GM18505 (cell line): ENCODE data around the gene MAP1S.
A peak's percentile ranks its signal among the peaks of the same experiment; 100 is the strongest.

Experiments used
- ATAC-seq: cut with Tn5 transposase; IDR thresholded peaks from one replicate; pipeline ENCODE4 v1.9.1; 2021; ENCODE audit not compliant: unreplicated experiment
- POLR2A ChIP-seq: IDR thresholded peaks from 4 replicates; pipeline ENCODE4 v1.6.1; 2011; ENCODE audit warnings: borderline replicate concordance; ENCODE audit not compliant: insufficient read depth, insufficient read length; ENCODE audit errors: extremely low read depth

MAP1S gene, protein sequence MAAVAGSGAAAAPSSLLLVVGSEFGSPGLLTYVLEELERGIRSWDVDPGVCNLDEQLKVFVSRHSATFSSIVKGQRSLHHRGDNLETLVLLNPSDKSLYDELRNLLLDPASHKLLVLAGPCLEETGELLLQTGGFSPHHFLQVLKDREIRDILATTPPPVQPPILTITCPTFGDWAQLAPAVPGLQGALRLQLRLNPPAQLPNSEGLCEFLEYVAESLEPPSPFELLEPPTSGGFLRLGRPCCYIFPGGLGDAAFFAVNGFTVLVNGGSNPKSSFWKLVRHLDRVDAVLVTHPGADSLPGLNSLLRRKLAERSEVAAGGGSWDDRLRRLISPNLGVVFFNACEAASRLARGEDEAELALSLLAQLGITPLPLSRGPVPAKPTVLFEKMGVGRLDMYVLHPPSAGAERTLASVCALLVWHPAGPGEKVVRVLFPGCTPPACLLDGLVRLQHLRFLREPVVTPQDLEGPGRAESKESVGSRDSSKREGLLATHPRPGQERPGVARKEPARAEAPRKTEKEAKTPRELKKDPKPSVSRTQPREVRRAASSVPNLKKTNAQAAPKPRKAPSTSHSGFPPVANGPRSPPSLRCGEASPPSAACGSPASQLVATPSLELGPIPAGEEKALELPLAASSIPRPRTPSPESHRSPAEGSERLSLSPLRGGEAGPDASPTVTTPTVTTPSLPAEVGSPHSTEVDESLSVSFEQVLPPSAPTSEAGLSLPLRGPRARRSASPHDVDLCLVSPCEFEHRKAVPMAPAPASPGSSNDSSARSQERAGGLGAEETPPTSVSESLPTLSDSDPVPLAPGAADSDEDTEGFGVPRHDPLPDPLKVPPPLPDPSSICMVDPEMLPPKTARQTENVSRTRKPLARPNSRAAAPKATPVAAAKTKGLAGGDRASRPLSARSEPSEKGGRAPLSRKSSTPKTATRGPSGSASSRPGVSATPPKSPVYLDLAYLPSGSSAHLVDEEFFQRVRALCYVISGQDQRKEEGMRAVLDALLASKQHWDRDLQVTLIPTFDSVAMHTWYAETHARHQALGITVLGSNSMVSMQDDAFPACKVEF

DNA sequence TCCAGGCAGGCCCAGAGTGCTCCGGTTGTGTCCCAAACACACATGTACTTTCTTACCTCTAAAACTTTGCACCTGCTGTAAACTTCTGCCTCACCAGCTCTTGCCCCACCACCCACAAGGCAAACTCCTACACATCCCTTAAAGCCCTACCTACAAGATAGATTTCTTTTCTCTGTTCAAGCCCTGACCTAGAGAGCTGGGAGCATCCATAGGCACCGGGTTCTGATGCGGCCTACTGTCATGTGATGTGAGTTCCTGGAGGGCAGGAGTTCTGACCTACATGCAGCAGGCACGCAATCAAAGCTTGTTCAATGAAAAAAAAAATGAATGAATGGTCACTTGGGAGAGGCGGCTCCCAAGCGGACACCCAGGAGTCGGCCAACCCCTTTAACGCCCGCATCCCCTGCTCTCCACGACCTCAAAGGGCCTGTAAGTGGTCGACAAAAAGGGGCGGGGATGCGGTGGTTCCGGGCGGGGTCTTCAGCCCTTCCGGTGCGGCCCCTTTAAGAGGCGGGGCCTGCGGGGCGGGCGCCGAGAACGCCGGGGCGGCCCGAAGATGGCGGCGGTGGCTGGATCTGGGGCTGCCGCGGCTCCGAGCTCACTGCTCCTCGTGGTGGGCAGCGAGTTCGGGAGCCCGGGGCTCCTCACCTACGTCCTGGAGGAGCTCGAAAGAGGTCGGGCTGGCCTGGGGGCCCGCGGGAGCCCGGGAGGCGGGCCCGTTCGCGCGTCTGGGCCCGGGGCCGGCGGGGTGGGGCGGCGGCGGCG, at the start of gene MAP1S:
MAP1S (plus strand) TSS at position 534 of the 765 bp plus-strand sequence; CDS start at position 557, 23 bp downstream.
- TF ChIP-seq POLR2A, result peak; percentile 90
- ATAC-seq, result peak; percentile 61

DNA sequence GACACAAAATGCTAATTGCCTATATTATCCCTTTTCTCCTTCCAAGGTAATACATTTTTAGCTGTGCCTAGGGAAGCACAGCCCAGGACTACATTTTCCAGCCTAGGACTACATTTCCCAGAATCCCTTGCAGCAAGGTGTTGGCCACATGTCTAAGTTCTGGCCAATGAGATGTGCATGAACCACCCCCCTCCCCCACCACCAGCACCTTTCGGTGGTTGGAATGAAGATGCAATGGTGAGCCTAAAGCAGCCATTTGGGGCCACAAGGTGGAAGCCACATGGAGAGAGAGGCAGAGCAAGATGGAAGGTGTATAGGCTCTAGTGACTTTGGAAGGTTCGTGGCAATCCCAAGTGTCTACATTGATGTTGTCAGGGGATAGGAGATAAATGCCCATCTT, 47.4 kb upstream of the MAP1S start:
- ATAC-seq, result no peak
- no peak for TF ChIP-seq POLR2A

DNA sequence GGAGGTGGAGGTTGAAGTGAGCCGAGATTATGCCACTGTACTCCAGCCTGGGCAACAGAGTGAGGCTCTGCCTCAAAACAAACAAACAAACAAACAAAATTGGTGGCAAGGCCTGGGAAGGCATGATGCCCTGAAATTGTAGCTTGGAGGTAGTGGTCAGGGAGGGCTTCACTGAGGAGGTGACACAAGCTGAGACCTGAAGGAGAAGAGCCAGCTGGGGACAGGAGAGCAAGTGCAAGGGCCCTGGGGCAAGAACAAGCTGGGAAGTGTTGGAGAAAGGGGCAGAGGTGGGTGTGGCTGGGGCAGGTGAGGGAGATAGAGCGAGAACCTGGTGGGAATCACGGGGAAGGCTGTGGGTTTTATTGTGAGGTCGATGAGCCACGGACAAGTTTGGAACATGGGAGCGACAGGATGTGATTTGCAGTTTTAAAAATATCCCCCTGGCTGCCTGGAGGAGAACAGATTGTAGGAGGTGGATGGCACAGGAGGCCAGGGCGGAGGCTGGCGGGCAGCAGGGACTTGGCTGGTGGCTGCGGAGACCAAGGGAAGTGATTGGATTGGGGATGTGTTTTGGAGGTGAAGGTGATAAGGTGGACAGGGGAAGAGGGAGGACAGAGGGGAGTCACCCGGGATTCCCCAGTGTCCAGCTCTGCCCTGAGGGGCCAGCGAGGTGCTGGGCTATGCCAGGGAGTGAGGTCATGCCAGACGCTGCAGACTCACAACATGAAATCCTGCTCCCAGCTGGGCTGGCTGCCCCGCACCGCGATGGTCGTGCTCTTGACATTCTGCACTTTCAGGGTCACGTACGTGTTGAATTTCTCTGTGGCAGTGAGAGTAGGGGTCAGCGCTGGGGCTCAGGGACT, 45.1 kb upstream of the MAP1S start:
- TF ChIP-seq POLR2A, result no peak
- no peak for ATAC-seq

DNA sequence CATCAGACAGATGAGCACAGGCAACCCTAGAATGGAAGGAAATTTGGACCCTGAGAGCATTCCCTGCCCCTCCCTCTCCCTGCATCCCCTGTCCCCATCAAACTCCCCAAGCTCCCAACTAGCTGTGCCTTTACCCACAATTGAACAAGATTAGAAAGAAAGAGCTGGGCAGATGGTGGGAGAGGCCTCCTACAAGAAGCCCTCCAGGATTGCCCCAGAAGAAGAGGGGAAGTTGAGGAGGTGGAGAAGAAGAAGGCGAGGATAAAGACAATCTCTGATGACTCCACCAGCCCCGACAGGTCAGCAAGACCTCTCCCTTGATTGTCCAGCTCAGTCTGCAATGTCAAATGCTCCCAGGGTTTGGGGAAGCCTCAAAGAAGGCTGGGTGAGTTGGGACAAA, 43.0 kb upstream of the MAP1S start:
- TF ChIP-seq POLR2A, result no peak
- no peak for ATAC-seq

DNA sequence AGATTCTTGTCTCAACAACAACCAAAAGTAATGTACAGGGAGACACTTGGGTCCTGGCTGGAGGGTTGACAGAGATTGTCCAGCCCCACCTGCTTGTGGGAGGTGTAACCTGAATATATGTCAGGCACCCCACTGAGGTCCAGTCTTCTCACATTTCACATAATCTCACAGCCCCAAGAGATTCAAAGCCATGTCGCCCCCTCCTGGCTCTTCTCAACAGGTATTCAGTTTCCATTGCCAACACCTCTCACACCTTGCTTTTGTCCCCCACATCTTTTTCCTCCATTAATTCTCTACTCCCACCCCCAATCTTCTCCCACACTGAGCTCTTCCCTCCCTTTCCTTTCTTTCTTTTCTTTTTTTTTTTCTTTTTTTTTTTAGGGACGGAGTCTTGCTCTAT, 42.3 kb upstream of the MAP1S start:
- no peak for ATAC-seq
- no peak for TF ChIP-seq POLR2A

DNA sequence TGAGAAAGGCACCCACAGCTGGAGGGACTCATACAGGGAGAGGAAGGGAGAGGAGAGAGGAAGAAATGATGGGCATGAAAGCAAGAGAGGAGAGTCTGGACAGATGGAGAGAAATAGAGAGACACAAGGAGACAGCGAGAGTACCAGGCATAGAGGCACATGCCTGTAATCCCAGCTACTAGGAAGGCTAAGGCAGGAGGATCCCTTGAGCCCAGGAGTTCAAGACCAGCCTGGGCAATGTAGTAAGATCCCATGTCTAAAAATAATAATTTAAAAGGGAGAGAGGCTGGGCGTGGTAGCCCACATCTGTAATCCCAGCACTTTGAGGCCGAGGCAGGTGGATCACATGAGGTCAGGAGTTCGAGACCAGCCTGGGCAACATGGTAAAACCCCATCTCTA, 40.4 kb upstream of the MAP1S start:
- ATAC-seq, result no peak
- no peak for TF ChIP-seq POLR2A

DNA sequence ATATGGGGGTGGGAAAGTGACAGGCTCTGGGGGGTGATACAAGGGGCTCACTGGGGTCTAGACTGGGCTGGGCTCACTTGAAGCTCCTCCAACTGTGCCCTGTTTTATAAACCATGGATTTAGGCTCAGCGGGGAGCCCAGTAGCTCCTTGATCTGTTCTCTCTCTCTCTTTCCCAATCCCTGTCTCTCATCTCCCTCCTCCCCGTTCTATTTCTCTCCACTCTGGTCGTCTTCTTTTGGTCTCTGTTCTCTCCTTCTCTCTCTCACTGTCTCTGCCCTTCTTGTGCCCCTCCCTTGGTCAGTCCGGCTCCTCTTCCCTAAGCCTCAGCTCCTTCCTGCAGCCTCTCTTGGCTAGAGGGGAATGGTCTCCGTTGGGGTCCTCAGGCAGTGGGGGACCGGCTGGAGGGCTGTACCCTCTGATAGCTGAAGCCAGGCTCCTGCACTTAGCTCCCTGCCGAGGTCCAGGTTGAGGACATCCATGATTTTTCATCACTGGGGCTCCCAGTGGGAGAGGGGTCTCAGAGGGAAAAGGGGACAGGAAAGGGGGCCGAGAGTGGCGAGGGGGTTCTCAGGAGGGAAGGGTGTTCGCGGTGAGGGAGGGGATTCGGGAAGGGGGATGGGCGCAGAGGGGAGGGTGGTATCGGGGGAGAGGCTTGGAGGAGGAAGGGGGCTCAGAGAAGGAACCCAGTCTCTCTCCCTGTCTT, 39.6 kb upstream of the MAP1S start:
- TF ChIP-seq POLR2A, result no peak
- ATAC-seq, result no peak

DNA sequence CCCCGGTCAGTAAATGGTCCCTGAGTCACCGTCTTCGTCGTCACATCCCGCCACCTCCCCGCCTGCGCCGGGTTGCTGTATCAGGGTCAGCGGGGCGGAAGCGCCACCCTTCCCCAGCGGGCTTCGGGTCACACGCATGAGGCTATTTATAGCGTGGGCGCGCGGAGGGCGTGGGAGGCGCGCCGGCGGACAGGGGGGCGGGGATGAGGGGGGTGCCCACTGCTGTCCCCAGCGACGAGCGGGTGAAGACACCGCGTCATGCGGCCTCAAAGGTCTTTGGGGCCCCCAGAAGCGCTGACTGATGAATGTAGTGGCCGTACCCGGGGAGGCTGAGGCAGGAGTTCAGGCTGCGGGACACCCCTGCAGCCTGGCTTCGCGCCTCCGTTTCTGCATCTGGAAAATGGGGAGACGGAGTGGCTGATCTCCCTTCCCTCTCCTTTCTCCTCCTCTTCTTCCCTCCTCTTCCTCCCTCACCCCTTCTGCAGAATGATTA, 39.0 kb upstream of the MAP1S start:
- no peak for ATAC-seq
- TF ChIP-seq POLR2A, result no peak

DNA sequence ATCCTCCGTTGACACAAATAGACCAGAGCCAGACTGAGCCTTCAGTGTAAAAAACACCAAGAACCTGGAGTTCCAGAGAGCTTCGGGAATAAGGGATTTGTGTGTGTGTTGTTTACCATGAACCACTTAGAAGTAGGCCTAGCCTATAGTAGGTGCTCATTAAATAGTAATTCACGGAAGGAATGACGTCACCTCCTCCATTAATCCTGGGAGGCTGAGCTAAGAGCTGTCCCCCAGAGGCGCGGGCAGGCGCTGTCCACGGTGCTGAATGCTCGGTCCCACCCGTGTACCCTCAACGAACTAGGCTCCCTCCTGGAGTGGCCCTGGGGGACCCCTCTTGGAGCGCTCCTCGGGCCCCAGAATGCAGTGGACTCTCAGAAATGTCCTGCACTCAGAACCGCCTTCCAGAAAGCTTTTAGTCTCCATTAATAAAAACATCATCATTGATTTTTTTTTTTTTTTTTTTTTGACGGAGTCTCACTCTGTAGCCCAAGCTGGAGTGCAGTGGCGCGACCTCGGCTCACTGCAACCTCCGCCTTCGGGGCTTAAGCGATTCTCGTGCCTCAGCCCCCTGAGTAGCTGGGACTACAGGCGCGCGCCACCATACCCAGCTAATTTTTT, 37.7 kb upstream of the MAP1S start:
- ATAC-seq, result no peak
- no peak for TF ChIP-seq POLR2A

DNA sequence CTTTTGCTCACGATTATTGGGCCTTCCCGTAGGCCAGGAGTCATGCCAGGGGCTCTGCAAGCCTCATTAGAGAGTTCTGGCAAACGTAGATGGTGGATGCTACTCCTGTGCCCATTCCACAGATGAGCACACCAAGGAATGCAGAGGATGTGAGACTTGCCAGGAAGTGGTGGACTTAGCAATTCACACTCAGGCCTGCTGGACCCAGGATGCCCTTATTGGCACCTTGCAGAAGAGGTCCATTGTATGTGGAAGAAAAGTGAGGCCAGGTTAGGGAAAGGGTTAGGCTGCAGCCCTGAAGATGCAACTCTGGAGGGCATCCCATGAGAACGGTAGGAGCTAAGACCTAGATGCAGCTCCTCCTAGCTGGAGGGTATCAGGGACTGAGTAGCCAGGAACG, 37.0 kb upstream of the MAP1S start:
- ATAC-seq, result no peak

DNA sequence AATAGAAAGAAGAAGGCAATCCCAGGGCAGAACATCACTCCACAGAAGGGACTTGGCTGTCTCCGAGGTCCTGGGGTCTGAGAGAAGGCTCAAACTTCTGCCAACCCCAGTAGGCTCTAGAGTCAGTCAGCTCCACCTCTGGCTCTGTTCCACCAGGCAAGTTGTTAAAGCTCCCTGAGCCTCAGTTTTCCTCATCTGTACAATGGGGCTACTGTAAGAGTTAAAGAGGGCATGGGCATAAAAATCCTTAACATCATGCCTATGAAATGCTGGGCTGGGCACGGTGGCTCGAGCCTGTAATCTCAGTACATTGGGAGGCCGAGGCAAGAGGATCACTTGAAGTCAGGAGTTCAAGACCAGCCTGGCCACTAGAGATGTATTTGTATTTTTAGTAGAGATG, 36.2 kb upstream of the MAP1S start:
- no peak for TF ChIP-seq POLR2A
- ATAC-seq, result no peak

More for the DNA sequence above, 37.0 kb upstream of the MAP1S start:
- no peak for TF ChIP-seq POLR2A

DNA sequence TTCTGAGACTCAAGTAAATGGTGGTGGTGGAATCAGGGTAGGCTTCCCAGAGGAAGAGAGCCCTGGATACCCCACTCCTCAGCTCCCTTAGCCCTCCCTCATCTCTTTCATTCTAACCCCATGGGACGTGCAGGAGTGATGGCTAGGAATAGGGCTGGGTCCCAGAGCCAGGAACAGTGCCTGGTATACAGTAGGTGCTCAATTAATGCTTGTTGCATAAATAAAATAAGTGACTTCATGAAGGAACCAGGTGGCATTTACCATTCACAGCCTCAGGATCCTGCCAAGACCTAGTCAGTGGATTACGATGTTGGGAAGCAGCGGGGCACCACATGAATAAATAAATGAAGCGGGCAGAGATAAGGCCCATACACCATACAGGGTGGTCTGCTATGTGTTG, 35.0 kb upstream of the MAP1S start:
- ATAC-seq, result no peak
- TF ChIP-seq POLR2A, result no peak
